GM08714 (cell line): ENCODE data around the gene MMEL1.

Experiments
- H3K4me3 ChIP-seq: fragments of 200-500 bp; sonication (Bioruptor generic); 2 replicates; pipeline ENCODE4 v1.5.1; 2014; ENCODE audit warnings: mild to moderate bottlenecking, low read length, inconsistent platforms
- ZNF274 ChIP-seq: IDR thresholded peaks from 2 replicates; pipeline ENCODE4 v1.6.1; 2012; ENCODE audit warnings: mild to moderate bottlenecking, low read depth, low read length

The MMEL1 gene

GRCh38 chr1:2596530-2597333 is 36.1 kb downstream of the MMEL1 start:
- H3K4me3 ChIP-seq: no peak overlapping the region
- no peak for TF ChIP-seq ZNF274

- TF ChIP-seq ZNF274: no peak
- no peak overlapping the region for H3K4me3 ChIP-seq
Measured at GRCh38 chr1:2595812-2596529, 36.8 kb downstream of the MMEL1 start.

GRCh38 chr1:2595261-2595811 is 37.5 kb downstream of the MMEL1 start:
- H3K4me3 ChIP-seq: no peak overlapping the region
- no peak for TF ChIP-seq ZNF274

GRCh38 chr1:2594641-2595131 is 38.1 kb downstream of the MMEL1 start:
- TF ChIP-seq ZNF274: no peak
- no peak overlapping the region for H3K4me3 ChIP-seq

- no peak overlapping the region for H3K4me3 ChIP-seq
- no peak for TF ChIP-seq ZNF274
Measured at GRCh38 chr1:2594001-2594640, 38.7 kb downstream of the MMEL1 start.

- no peak for TF ChIP-seq ZNF274
- no peak overlapping the region for H3K4me3 ChIP-seq
Measured at GRCh38 chr1:2593251-2593878, 39.5 kb downstream of the MMEL1 start.

GRCh38 chr1:2592672-2593071 is 40.1 kb downstream of the MMEL1 start:
- H3K4me3 ChIP-seq: no peak overlapping the region
- no peak for TF ChIP-seq ZNF274

GRCh38 chr1:2591581-2592261 is 41.1 kb downstream of the MMEL1 start:
- no peak for TF ChIP-seq ZNF274
- H3K4me3 ChIP-seq: no peak overlapping the region

- TF ChIP-seq ZNF274: no peak
- H3K4me3 ChIP-seq: no peak overlapping the region
Measured at GRCh38 chr1:2591233-2591580, 41.6 kb downstream of the MMEL1 start.

GRCh38 chr1:2590233-2591141 is 42.3 kb downstream of the MMEL1 start:
- no peak for TF ChIP-seq ZNF274
- H3K4me3 ChIP-seq: no peak overlapping the region

GRCh38 chr1:2589431-2590232 is 43.2 kb downstream of the MMEL1 start:
- TF ChIP-seq ZNF274: no peak
- no peak overlapping the region for H3K4me3 ChIP-seq
